UCSD-AML1 (cell line): ENCODE measurements around the gene TXNRD2.

Experiments
- DNase-seq: peaks from one replicate; lab custom pipeline; 2025; ENCODE audit not compliant: unreplicated experiment; lab: John Stamatoyannopoulos, UW

Gene TXNRD2

GRCh38 chr22:19905347-19906276, 36.0 kb downstream of the TXNRD2 start:
- no peak for DNase-seq

GRCh38 chr22:19904935-19905334, 36.7 kb downstream of the TXNRD2 start:
- no peak for DNase-seq

DNA sequence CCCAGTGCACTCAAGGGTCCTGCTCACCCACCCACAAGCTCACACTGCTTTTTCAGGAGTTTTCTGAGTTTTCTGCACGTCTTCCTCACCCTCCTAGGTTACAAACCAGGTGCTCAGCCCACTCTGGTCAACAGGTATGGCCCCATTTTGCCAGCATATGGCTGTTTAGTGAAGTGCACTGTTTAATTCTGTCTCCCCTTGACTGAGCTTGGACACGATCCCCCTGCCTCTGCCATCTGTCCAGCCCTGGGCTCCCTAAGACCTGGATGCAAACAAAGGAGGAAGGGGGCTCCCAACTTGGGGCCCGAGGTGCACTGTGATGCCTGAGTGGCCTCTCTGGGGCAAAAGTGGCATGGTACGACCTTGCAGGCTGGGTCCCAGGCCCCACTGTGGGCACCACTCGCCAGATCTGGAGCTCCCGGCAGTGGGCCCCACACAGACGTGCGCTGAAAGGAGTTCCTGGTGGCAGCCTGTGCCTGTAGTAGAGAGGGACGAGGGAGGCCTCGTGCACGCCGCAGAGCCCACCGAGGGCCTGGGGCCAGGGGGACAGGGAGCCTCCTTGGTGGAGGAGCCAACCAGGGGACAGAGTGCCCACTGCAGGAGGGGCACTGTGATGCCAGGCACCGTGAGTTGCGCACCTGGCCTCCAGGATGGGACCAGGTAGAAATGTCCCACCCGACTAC, 37.3 kb downstream of the TXNRD2 start:
- no peak for DNase-seq

GRCh38 chr22:19903513-19903912, 38.1 kb downstream of the TXNRD2 start:
- no peak for DNase-seq

- DNase-seq: no peak
Measured at GRCh38 chr22:19903031-19903430, 38.6 kb downstream of the TXNRD2 start.

DNA sequence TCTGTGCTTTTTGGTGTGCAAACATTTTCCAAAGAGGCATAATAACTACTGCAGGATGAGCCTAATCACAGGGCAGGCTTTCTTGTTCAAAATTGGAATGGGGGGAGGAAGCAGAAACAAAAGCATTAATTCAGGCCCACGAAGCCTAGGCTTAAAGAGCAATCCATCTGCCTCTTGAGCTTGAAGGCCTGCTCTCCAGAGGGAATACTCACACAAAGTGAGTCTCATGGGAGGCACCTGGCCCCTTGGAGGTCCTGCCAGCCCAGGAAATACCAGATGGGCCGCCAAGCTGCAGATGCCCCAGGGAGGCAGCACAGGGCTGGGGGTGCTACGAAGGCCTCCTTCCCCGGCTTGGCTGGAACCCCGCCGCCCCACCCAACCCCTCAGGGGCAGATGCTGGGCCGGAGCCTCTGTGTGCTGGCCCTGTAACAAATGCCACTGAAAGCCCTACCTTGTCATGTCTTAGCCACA, 39.3 kb downstream of the TXNRD2 start:
- DNase-seq: no peak

GRCh38 chr22:19901577-19902244, 39.9 kb downstream of the TXNRD2 start:
- DNase-seq: no peak

DNA sequence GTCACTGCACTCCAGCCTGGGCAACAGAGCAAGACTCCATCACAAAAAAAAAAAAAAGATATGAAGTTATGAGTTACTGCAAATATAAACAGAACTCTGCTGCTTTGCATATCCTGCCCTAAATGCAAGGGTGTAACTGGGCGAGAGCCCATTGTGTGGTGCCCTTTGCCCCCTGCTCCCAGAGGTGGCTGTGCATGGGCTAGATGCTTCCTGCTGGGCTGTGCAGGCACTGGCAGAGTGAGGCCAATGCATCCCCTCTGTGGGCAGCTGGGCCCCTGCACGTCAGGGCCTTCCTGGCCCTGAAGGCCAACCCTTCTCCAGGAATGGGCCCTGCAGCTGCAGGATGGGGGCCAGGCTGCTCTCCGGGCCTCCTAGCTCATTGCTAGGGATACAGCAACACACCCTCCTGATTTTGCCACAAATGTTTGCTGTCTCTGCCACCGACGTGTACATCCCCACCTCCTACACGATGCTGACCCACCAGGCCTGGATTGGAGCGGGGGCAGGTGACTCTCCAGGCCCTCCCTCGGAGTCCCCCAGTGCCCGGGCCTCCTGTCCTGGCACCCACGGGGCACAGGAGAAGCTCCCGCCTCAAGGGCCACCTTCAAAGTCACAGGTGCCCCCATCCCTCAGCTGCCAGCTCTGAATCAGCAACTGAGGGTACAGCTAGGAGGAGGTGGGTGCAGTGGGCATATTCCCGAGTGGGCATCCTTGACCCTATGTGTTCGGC, 40.7 kb downstream of the TXNRD2 start:
- DNase-seq: no peak

- DNase-seq: no peak
Measured at GRCh38 chr22:19898831-19899567, 42.6 kb downstream of the TXNRD2 start.

- no peak for DNase-seq
Measured at GRCh38 chr22:19898145-19898544, 43.5 kb downstream of the TXNRD2 start.

- DNase-seq: no peak
Measured at GRCh38 chr22:19897726-19898125, 43.9 kb downstream of the TXNRD2 start.

DNA sequence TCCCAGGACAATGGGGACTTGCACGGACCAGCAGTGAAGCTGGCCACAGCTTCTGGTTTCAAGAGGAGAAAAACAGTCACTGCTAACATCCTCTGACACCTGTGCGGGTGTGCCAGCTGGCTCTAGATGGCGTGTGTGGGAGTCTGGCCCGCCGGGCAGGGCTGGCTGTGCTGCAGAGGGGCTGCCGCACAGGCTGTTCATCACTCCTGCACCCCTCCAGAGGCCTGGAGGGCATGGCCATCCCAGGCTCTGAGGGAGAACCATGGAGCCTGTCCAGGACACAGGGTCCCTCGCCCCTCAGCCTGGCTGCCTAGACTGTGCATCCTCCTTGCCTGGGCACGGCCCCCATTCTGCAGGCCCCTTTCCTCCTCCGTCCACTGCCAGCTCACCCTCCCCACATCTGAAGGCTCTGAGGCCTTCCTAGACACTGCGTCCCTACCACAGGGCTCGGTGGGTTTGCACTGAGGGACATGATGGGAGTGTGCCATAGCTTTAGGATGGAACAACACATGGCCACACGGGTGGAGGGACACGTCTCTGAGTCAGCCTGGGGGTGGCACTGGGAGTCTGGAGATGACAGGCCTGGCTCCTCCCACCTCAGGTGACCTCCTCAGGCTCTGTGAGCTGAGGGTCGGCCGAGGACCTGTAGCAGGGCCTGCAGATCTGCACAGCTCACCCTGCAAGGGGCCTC, 44.8 kb downstream of the TXNRD2 start:
- DNase-seq: no peak

GRCh38 chr22:19895160-19895849, 46.3 kb downstream of the TXNRD2 start:
- DNase-seq: no peak

GRCh38 chr22:19893363-19893762, 48.3 kb downstream of the TXNRD2 start:
- DNase-seq: no peak

DNA sequence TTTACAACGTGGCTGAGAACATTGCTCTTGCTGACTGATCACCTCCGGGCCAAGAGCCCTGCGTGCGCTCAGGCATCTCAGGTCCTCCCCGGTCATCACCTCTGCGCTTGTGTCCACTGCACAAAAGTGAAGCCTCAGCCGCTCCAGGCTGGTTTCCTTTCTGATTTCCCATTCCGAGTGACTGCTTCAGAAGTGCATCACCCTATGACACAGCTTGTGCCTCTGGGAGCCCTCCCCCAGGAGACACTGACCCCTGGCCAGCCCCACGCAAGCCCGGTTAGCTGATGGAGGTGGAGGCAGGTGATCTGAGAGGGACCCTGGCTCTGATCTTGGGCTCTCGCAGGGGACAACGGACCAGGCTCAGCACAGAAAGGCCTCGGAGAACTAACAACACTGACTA, 48.7 kb downstream of the TXNRD2 start:
- no peak for DNase-seq

GRCh38 chr22:19892257-19892879, 49.2 kb downstream of the TXNRD2 start:
- no peak for DNase-seq

DNA sequence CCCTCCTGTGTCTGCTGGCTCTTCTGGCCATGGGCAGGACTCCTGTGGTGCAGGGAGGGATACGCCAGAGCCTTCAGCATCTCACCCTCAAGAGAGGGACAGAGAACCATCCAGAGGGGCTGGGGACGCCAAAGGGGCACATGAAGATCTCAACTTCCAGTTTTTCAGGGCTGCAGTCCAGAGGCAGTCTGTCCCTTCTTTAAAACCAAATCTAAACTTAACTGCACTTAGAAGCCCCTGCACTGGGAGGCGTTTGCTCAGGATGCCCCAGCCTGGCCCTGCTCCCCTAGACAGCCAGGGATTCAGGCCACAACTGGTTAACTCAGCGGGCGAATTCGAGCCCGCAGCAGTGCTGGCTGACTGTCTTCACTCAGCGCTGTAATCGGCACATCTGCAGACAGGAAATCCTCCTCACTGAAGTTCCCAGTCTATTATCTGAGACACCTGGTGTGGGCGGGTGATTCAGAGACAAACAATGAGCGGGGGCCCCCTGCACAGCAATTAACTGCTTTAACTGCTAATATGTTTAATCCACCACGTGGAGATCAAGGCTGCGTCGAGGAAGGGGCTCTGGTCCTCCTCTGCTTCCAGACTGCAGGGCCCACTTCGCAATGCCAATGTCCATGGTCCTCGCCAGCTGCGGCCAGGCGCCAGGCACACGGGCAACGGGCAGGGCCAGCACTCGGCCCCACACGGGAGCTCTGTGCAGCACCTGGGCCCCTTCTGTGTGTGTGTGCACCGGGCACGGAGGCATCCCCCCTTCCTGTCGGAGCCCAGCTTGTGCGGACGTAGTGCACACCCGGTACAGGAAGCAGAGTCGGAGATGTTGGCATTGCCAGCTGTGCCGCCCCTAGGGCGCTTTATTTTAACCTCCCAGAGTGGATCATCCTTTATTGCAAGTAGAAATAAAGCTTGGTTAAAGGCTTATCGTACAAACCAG, 50.0 kb downstream of the TXNRD2 start:
- no peak for DNase-seq
